ENCODE results near the gene THSD4.

The THSD4 gene

DNA sequence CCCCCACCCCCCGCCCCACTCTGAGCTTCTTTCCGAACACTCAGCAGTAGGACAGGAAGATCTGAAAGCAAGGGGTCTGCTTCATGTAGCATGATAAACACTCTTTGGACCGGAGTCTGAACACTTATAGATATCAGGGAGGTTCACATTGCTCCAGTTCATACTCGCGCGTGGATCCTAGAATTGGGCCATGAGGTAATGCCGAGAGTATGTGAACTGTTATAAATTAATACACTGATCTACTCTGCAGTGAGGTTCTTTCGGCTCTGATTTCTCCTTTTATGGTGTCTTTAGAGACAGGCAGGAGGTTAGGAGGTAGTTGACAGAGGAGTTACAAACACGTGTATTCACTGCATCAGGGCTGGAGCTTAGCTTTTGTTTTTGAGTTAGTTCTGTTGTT is 223.0 kb downstream of the THSD4 start:
- Histone ChIP-seq H3K9ac (ENCODE audit: low read length) (no peak overlapping the region), H3K4me3 (ENCODE audit: low read length) (no peak overlapping the region), H3K27ac (ENCODE audit: low read length) (no peak overlapping the region), H3K36me3 (ENCODE audit: control insufficient read depth, low read depth, low read length) (no peaks in the 10 kb centered on the region), H3K27me3 (ENCODE audit: control insufficient read depth, insufficient read depth, low read length) (no peaks in the 10 kb centered on the region), H3K4me1 (ENCODE audit: control insufficient read depth, low read depth, low read length) (peaks cover 12% of the 10 kb centered on the region), H3K9me3 (ENCODE audit: control insufficient read depth, low read depth, low read length) (no peaks in the 10 kb centered on the region)

DNA sequence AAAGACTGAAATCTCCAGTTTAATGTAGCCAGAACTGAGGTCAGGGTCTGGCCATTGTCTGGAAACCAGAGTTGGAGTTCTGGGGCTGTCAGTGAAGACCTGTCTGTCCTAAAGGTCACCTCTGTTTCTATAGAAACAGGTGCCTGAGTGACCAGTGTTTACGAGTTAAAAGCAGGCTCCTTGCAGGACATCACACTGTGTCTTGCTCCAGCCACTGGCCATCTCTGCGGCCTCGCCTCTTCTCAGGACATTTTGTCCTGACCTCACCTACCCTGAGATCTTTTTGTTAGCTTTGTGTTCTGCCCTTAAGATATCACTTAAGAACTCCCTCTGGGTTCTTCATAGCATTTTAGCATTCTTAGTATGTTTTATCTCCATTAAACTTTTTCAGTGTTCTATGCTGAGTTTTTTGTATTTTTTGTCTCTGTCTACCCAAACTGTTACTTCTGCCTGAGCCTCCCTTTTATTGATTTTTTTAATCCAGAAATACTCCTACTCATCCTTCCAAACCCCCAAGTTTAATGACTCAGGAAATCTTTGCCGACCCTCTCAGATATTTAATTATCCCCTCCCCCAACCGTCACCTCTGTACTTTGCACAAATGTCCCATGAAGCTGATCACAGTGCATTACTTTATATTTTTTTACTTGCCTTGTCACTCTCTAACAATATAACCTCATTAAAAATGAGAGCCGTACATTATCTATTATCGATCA is 223.7 kb downstream of the THSD4 start:
- Histone ChIP-seq H3K27ac (ENCODE audit: low read length) (no peak overlapping the region), H3K36me3 (ENCODE audit: control insufficient read depth, low read depth, low read length) (no peaks in the 10 kb centered on the region), H3K9me3 (ENCODE audit: control insufficient read depth, low read depth, low read length) (no peaks in the 10 kb centered on the region), H3K4me1 (ENCODE audit: control insufficient read depth, low read depth, low read length) (peaks cover 12% of the 10 kb centered on the region), H3K9ac (ENCODE audit: low read length) (no peak overlapping the region), H3K4me3 (ENCODE audit: low read length) (no peak overlapping the region), H3K27me3 (ENCODE audit: control insufficient read depth, insufficient read depth, low read length) (no peaks in the 10 kb centered on the region)

DNA sequence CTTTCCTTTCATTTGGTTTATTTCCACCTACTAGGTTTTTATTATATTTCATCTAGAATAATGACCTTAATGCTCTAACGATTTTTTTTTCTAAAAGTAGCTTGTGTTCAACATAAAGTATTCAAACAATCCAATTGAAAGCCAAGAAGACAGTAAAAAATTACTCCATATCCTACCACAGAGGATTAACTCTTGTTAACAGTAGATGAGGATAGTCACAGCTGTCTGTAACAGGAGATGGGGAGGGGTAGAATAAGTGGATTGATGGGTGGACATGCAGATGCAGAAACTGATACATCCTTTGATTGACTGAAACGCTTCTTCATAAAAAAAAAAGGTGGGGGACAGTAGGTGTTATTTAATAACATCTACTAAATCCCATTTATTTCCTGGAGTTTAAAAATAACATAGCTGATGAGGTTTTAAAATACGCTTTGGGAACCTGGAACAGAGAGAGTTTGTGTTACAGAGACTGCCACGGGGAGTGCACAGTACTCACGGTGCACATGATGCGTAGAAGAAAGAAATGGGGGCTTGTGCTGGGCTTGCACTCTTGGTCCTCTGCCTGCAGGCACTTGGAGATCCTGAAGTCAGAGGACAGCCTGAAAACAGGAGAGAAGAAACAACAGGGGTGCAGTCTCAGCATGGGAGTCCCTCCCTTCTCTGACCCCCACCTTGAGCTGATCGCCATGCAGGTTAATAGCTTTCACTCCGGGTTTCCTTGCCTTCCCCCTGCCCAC is 226.7 kb downstream of the THSD4 start:
- no peak overlapping the region for H3K27ac ChIP-seq (ENCODE audit: low read length)
- no peaks in the 10 kb centered on the region for H3K36me3 ChIP-seq (ENCODE audit: control insufficient read depth, low read depth, low read length)
- no peak overlapping the region for H3K4me3 ChIP-seq (ENCODE audit: low read length)
- H3K9me3 ChIP-seq (ENCODE audit: control insufficient read depth, low read depth, low read length): no peaks in the 10 kb centered on the region
- H3K9ac ChIP-seq (ENCODE audit: low read length): no peak overlapping the region
- peaks cover 12% of the 10 kb centered on the region for H3K4me1 ChIP-seq (ENCODE audit: control insufficient read depth, low read depth, low read length)
- no peaks in the 10 kb centered on the region for H3K27me3 ChIP-seq (ENCODE audit: control insufficient read depth, insufficient read depth, low read length)

DNA sequence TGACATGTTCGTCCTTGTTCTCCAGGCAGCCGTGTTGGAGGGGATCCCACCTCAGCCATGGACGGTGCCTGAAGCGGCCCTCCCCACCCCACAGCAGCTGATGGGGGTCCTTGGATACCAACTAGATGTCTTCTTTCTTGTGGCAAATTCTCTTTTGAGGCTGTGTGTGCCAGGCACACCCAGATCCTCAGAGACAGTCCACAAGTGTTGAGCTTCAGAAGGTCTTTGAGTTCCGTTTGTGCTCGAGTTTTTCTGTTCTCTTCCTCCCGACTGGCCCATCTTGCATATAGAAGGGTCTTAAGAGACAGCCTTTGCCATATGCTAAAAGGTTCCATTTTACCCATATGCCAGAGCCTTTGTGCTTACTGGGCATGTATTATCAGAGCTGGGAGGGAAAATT is 227.4 kb downstream of the THSD4 start:
- H3K9ac ChIP-seq (ENCODE audit: low read length): no peak overlapping the region
- no peaks in the 10 kb centered on the region for H3K9me3 ChIP-seq (ENCODE audit: control insufficient read depth, low read depth, low read length)
- H3K4me3 ChIP-seq (ENCODE audit: low read length): no peak overlapping the region
- no peaks in the 10 kb centered on the region for H3K27me3 ChIP-seq (ENCODE audit: control insufficient read depth, insufficient read depth, low read length)
- no peaks in the 10 kb centered on the region for H3K36me3 ChIP-seq (ENCODE audit: control insufficient read depth, low read depth, low read length)
- H3K27ac ChIP-seq (ENCODE audit: low read length): no peak overlapping the region
- H3K4me1 ChIP-seq (ENCODE audit: control insufficient read depth, low read depth, low read length): peaks cover 6% of the 10 kb centered on the region

DNA sequence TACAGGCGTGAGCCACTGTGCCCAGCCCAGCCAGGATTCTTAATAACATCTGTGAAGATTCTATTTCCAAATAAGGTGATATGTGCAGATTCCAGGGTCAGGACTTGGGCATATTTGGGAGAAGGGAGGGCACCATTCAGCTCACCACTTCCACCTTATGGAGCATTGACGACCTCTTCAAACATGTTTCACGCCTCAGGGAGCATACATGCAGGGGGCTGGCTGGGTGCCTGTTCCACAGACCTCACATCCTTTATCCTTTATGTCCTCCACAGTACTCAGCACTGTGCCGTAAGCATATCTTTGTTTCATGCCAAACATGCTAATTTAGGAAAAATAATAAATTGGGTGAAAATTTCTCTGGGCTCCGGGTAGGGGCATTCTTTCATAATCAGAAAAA is 229.0 kb downstream of the THSD4 start:
- Histone ChIP-seq H3K9ac (ENCODE audit: low read length) (no peak overlapping the region), H3K36me3 (ENCODE audit: control insufficient read depth, low read depth, low read length) (no peaks in the 10 kb centered on the region), H3K27ac (ENCODE audit: low read length) (no peak overlapping the region), H3K27me3 (ENCODE audit: control insufficient read depth, insufficient read depth, low read length) (no peaks in the 10 kb centered on the region), H3K4me1 (ENCODE audit: control insufficient read depth, low read depth, low read length) (peaks cover 11% of the 10 kb centered on the region), H3K4me3 (ENCODE audit: low read length) (no peak overlapping the region), H3K9me3 (ENCODE audit: control insufficient read depth, low read depth, low read length) (no peaks in the 10 kb centered on the region)

DNA sequence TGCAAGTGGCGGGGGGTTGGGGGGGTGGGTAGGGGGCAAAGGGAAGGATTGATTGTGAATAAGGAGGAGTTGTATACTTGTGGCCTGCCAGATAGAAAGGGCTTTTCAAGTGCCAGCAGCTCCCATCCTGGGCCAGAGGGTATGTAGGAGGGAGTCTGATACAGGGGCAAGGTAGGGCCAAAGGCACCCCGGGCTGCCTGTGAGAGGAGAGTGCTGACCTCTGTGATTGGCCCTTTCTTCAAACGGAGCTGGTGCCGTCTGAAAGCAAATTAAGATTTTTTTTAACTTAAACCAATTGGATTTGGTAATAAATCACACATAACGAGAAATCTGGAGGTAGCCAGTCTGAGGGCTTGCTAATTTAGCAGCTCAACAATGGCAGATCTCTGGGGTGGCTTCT is 229.9 kb downstream of the THSD4 start:
- no peak overlapping the region for H3K4me3 ChIP-seq (ENCODE audit: low read length)
- H3K9ac ChIP-seq (ENCODE audit: low read length): no peak overlapping the region
- no peak overlapping the region for H3K27ac ChIP-seq (ENCODE audit: low read length)
- peaks cover 15% of the 10 kb centered on the region for H3K4me1 ChIP-seq (ENCODE audit: control insufficient read depth, low read depth, low read length)
- no peaks in the 10 kb centered on the region for H3K36me3 ChIP-seq (ENCODE audit: control insufficient read depth, low read depth, low read length)
- no peaks in the 10 kb centered on the region for H3K9me3 ChIP-seq (ENCODE audit: control insufficient read depth, low read depth, low read length)
- no peaks in the 10 kb centered on the region for H3K27me3 ChIP-seq (ENCODE audit: control insufficient read depth, insufficient read depth, low read length)

DNA sequence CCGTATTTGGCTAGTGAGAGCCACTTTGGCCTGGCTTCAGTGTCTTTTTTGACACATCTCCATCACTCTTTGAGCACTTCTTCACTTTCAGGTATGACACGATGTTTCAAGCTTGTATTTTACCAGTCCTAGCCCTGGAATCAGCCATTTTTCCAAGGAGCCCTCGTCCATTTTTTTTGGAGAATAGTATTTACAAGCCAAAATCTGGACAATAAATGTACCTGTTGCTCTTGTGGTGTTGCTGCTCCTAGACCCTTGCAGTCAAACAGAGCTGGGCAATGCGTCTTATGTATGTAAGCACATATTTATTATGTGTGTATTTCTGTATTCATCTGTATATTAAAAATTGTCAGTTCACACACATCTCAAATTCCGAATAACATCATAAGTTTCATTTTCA is 231.2 kb downstream of the THSD4 start:
- Histone ChIP-seq H3K36me3 (ENCODE audit: control insufficient read depth, low read depth, low read length) (no peaks in the 10 kb centered on the region), H3K9me3 (ENCODE audit: control insufficient read depth, low read depth, low read length) (no peaks in the 10 kb centered on the region), H3K27ac (ENCODE audit: low read length) (no peak overlapping the region), H3K27me3 (ENCODE audit: control insufficient read depth, insufficient read depth, low read length) (no peaks in the 10 kb centered on the region), H3K4me3 (ENCODE audit: low read length) (no peak overlapping the region), H3K9ac (ENCODE audit: low read length) (no peak overlapping the region), H3K4me1 (ENCODE audit: control insufficient read depth, low read depth, low read length) (peaks cover 15% of the 10 kb centered on the region)

DNA sequence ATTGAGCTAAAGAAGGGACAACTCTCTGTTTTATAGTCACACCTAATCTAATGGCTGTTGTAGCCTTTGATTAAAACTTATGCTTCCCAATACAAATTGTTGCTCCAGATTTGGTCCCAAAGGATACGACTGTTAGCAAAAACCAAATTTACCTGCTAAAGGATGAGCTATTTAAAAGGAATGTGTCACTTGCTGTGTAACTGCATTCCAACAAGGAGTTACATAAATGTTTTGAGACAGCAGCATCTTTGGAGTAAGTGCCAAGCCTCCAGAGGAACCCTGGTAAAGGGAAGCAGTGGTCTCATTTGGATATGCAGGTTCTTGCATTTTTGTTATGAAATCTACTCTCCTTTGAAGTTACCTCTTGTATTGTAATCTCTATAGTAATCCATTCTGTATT is 233.3 kb downstream of the THSD4 start:
- Histone ChIP-seq H3K9me3 (ENCODE audit: control insufficient read depth, low read depth, low read length) (no peaks in the 10 kb centered on the region), H3K27me3 (ENCODE audit: control insufficient read depth, insufficient read depth, low read length) (no peaks in the 10 kb centered on the region), H3K9ac (ENCODE audit: low read length) (no peak overlapping the region), H3K36me3 (ENCODE audit: control insufficient read depth, low read depth, low read length) (no peaks in the 10 kb centered on the region), H3K27ac (ENCODE audit: low read length) (no peak overlapping the region), H3K4me3 (ENCODE audit: low read length) (no peak overlapping the region), H3K4me1 (ENCODE audit: control insufficient read depth, low read depth, low read length) (peaks cover 15% of the 10 kb centered on the region)

DNA sequence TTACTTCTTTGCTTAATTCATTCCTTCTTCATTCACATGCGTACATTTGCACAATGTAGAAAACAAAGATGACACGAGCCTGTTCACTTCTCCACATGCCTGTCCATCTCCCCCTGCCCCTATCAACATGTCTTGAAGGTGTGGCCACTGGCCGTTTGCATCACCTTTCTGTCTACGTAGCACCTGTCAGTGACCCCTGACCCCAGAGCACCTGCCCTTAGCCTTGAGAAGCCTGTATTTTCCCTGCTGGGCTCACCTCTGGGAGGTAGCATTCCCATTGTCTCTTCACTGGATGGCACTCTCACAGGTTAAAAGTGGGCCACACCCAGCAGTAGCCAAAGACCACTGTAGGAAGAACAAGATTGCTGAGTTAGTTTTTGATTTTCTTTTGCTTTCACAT is 234.1 kb downstream of the THSD4 start:
- Histone ChIP-seq H3K27me3 (ENCODE audit: control insufficient read depth, insufficient read depth, low read length) (no peaks in the 10 kb centered on the region), H3K4me3 (ENCODE audit: low read length) (no peak overlapping the region), H3K4me1 (ENCODE audit: control insufficient read depth, low read depth, low read length) (peaks cover 15% of the 10 kb centered on the region), H3K9me3 (ENCODE audit: control insufficient read depth, low read depth, low read length) (no peaks in the 10 kb centered on the region), H3K36me3 (ENCODE audit: control insufficient read depth, low read depth, low read length) (no peaks in the 10 kb centered on the region), H3K9ac (ENCODE audit: low read length) (no peak overlapping the region), H3K27ac (ENCODE audit: low read length) (no peak overlapping the region)

DNA sequence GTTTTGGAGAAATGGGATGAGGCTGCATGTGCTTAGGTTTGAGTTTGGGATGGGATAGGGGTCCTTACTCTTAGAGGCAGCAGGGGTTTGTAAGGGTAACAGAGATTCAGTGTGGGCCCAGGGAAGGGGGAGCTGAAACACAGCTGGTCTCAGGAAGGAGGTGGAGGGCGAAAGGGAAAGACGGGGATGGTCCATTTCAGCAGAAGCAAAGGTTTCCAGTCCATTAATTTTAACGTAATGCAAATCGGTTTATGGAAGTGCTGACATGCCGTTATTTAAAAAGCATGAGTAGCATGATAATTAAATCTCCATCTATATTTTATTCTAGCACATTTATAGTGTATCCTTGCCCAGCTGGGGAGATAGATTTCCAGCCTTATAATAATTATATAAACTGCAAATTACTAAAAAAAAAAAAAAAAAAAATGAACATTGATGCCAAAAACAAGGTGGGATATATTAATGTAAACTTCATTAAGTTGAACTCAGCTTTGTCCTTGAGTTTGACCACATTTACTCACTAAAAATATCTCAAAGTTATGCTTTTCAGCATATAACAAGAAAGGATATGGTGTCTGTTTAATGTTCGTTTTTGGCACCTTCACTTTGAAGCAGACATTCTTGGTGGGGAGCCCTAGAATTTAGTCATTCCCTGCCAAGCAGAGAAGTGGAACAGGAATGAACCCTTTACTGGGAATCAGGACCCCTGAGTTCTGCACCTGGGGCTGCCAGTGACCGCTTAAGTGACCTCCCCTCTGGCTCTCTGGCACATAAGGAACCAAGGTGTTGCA is 234.7 kb downstream of the THSD4 start:
- H3K27me3 ChIP-seq (ENCODE audit: control insufficient read depth, insufficient read depth, low read length): no peaks in the 10 kb centered on the region

DNA sequence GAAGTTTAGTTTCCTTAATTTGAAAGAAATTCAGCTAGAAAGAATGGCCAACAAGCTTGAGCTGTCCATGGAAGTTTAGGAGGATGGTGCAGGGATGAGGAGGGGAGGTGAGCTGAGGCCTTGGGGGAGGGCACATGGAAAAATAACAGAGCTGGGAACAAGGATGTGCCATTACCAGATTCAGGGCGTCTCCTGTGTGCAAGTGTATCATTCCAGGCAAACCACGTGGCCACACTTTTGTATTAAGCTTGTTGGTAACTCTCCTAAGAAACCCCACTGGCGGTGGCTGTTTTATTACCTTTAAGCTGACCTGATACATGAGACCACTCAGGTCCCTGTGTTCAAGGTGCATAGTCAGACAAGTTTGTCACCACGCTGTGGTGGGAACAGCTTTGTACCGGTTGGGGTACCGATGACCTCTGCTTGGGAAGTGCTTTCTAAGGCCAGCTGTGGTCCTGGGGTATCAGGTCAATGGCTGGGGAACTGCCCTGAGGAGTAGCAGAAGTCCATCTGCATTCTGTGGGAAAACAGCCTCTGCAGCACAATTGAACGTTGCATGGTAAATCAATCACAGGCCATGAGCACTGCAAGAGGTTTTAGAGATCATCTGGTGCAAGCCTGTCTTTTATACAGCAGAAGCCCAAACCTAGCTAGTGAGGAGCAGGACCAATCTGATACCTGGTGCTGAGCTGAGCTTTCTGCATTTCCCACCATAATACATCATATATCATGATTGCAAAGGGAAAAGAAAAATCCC is 235.5 kb downstream of the THSD4 start:
- Histone ChIP-seq H3K4me3 (ENCODE audit: low read length) (no peak overlapping the region), H3K27ac (ENCODE audit: low read length) (no peak overlapping the region), H3K27me3 (ENCODE audit: control insufficient read depth, insufficient read depth, low read length) (no peaks in the 10 kb centered on the region), H3K9ac (ENCODE audit: low read length) (no peak overlapping the region), H3K36me3 (ENCODE audit: control insufficient read depth, low read depth, low read length) (no peaks in the 10 kb centered on the region), H3K4me1 (ENCODE audit: control insufficient read depth, low read depth, low read length) (peaks cover 11% of the 10 kb centered on the region), H3K9me3 (ENCODE audit: control insufficient read depth, low read depth, low read length) (no peaks in the 10 kb centered on the region)

More for the DNA sequence above, 234.7 kb downstream of the THSD4 start:
- H3K4me1 ChIP-seq (ENCODE audit: control insufficient read depth, low read depth, low read length): peaks cover 15% of the 10 kb centered on the region
- H3K9ac ChIP-seq (ENCODE audit: low read length): no peak overlapping the region
- no peak overlapping the region for H3K4me3 ChIP-seq (ENCODE audit: low read length)
- H3K9me3 ChIP-seq (ENCODE audit: control insufficient read depth, low read depth, low read length): no peaks in the 10 kb centered on the region
- H3K27ac ChIP-seq (ENCODE audit: low read length): no peak overlapping the region
- no peaks in the 10 kb centered on the region for H3K36me3 ChIP-seq (ENCODE audit: control insufficient read depth, low read depth, low read length)
